ENCODE results near the gene KLF15.

DNA sequence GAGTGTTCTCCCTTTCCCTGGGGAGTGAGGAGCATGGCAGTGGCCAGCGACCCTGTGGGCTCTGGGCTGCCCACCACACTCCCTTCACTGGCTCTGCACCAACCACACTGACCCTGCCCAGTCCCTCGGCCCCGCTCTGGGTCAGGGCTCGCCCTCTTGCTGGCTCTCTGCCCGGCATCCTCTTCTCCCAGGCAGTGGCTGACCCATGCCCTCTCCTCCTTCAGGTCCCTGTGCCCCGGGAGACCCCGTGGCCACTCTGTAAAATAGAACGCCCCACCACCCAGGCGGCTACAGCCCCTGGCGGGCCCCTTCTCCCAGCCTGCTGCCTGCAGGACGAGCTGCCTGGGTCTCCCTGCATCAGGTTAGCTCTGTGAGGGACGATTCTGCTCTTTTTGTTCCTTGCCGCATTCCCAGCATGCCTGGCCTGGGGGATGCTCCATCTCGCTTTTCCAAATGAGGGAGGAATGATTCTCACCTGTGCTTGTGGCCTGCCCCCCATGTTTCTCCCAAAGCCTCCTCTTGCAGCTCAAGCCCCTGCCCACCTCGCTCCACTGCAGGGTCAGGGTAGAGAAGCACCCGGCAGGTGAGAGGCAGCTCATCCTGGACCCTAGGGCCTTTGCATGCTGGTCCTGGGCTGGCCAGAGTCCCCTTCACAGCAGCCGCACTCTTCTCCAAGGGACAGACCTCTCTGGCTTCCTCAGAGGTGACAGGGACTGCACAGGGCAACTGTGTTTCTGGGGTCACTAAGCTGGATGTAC is 23.0 kb upstream of the KLF15 start:
- TF ChIP-seq, protein P1, sequence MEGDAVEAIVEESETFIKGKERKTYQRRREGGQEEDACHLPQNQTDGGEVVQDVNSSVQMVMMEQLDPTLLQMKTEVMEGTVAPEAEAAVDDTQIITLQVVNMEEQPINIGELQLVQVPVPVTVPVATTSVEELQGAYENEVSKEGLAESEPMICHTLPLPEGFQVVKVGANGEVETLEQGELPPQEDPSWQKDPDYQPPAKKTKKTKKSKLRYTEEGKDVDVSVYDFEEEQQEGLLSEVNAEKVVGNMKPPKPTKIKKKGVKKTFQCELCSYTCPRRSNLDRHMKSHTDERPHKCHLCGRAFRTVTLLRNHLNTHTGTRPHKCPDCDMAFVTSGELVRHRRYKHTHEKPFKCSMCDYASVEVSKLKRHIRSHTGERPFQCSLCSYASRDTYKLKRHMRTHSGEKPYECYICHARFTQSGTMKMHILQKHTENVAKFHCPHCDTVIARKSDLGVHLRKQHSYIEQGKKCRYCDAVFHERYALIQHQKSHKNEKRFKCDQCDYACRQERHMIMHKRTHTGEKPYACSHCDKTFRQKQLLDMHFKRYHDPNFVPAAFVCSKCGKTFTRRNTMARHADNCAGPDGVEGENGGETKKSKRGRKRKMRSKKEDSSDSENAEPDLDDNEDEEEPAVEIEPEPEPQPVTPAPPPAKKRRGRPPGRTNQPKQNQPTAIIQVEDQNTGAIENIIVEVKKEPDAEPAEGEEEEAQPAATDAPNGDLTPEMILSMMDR (conservative IDR thresholded peaks at IDR 0.05; ENCODE audit: low read depth, low read length): no peak
- TF ChIP-seq, protein P2, sequence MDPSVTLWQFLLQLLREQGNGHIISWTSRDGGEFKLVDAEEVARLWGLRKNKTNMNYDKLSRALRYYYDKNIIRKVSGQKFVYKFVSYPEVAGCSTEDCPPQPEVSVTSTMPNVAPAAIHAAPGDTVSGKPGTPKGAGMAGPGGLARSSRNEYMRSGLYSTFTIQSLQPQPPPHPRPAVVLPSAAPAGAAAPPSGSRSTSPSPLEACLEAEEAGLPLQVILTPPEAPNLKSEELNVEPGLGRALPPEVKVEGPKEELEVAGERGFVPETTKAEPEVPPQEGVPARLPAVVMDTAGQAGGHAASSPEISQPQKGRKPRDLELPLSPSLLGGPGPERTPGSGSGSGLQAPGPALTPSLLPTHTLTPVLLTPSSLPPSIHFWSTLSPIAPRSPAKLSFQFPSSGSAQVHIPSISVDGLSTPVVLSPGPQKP (IDR thresholded peaks at IDR 0.05; ENCODE audit: borderline replicate concordance, low read depth, low read length): no peak
- TF ChIP-seq RAD21 (IDR thresholded peaks at IDR 0.05; ENCODE audit: low read length) (no peak), SMC3 (IDR thresholded peaks at IDR 0.05; ENCODE audit: low read depth, low read length) (no peak)
